GM12801 (cell line): Measurements from ENCODE around the gene LHX1.

Source experiments
- CTCF ChIP-seq: IDR thresholded peaks from one replicate; pipeline ENCODE4 v1.5.1; 2011; ENCODE audit warnings: control low read depth; ENCODE audit not compliant: insufficient read length; ENCODE audit errors: extremely low read depth

LHX1 gene

GRCh38 chr17:36941265-36942010, 4.2 kb downstream of the LHX1 start:
- no peak for TF ChIP-seq CTCF

GRCh38 chr17:36942019-36942599, 4.8 kb downstream of the LHX1 start:
- no peak for TF ChIP-seq CTCF

- TF ChIP-seq CTCF = no peak
Measured at GRCh38 chr17:36942631-36943125, 5.4 kb downstream of the LHX1 start.

- no peak for TF ChIP-seq CTCF
Measured at GRCh38 chr17:36943250-36944191, 6.2 kb downstream of the LHX1 start.

- TF ChIP-seq CTCF = no peak
Measured at GRCh38 chr17:36944553-36944952, 7.3 kb downstream of the LHX1 start.

GRCh38 chr17:36945140-36945539, 7.9 kb downstream of the LHX1 start:
- TF ChIP-seq CTCF = no peak
